Chondrocyte (in vitro differentiated cells): ENCODE data around the gene EPB41L2. TPM values are rescaled to one million over a fixed set of nuclear protein-coding genes. Genes with fewer than 3 reads are reported as not detected.

Experiments
- DNase-seq: peaks from one replicate; pipeline ENCODE4 v3.0.0; 2021; ENCODE audit warnings: mixed read lengths, low spot score
- H3K27ac Mint-ChIP-seq: one replicate; pipeline ENCODE4 v1.8.0; 2021; ENCODE audit warnings: mild to moderate bottlenecking, moderate library complexity, mixed read lengths; ENCODE audit not compliant: unreplicated experiment
- H3K27me3 Mint-ChIP-seq: 2 replicates; pipeline ENCODE4 v1.8.0; 2021; ENCODE audit warnings: low read depth, mixed read lengths
- H3K36me3 Mint-ChIP-seq: 2 replicates; pipeline ENCODE4 v1.8.0; 2021; ENCODE audit warnings: low read depth, mixed read lengths
- H3K4me1 Mint-ChIP-seq: 2 replicates; pipeline ENCODE4 v1.8.0; 2021; ENCODE audit warnings: low read depth, mild to moderate bottlenecking, mixed read lengths
- H3K4me3 Mint-ChIP-seq: one replicate; pipeline ENCODE4 v1.8.0; 2021; ENCODE audit warnings: mild to moderate bottlenecking, moderate library complexity, mixed read lengths; ENCODE audit not compliant: unreplicated experiment
- H3K9me3 Mint-ChIP-seq: 2 replicates; pipeline ENCODE4 v1.8.0; 2021; ENCODE audit warnings: low read depth, mixed read lengths
- long read RNA-seq: library from polyadenylated mRNA; stranded (forward); transcript quantifications from one replicate; pipeline ENCODE4 v2.0.0, GENCODE V29; 2021
- total RNA-seq: library from RNA; stranded (reverse); gene quantifications from 3 replicates; pipeline ENCODE4 v1.2.1, GENCODE V29; 2021
- TF ChIP-seq, protein P1 (sequence below): fragments of 200-600 bp; sonication (generic); IDR thresholded peaks from 2 replicates; pipeline ENCODE4 v1.5.0; 2021; ENCODE audit warnings: antibody characterized with exemption, mild to moderate bottlenecking, moderate library complexity

The EPB41L2 gene
- total RNA-seq, result 59.9 to 72.0 TPM (median 65.8 TPM) in 3 replicates
- long read RNA-seq, full-length matches to known transcripts, result 13 of 27 reads
- long read RNA-seq, partial matches to known transcripts, result 0 of 27 reads
- long read RNA-seq, other reads (novel, unspliced or antisense), result 14 of 27 reads

DNA sequence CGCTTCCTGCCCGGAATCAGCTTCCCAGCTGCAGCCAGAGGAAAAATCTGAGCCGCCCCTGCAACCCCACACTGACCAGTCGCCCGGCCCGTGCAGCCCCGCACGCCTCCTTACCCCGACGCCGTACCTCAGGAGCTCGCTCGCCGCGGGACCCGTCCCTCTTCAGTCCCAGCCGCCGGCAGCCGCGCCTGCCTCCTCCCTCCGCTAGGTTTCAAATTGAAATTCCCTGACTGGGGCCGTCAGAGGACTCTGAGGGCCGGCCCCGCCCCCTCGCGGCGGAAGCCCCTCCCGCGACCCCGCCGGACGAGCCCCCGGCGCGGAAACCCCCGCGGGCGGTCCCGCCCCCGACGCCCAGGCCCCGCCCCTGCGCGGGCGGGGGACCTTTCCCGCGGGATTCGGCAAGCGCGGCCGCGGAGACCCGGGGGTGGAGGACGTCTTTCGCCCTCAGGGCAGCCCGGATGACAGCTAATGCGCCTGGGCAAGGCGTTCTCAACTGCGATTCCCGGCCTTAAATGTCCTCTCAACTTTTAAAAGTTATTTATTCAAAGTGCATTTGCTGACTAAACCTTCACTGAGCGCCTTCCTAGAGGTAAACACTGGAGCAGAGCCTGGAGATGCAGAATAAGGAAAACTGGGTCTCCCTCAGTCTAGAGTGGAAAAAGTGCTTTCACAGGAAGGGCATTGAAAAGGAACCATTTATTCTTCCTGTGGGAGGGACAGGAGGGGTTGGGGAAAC, at the start of gene EPB41L2:
Gene EPB41L2 (minus strand): TSS at position 218 of the 736 bp plus-strand sequence. CDS start 106,760 bp downstream, outside the sequence.
- peak; percentile 96 for DNase-seq
- H3K4me1 Mint-ChIP-seq, result peaks cover 42% of the 10 kb centered on the region
- peak within 1 kb of the TSS; percentile 83 for H3K4me3 Mint-ChIP-seq
- no peaks in the 10 kb centered on the region for H3K27me3 Mint-ChIP-seq
- no peaks in the 10 kb centered on the region for H3K9me3 Mint-ChIP-seq
- H3K27ac Mint-ChIP-seq, result peak within 1 kb of the TSS; percentile 84
- peaks cover 1% of the 10 kb centered on the region for H3K36me3 Mint-ChIP-seq
- TF ChIP-seq, protein P1, sequence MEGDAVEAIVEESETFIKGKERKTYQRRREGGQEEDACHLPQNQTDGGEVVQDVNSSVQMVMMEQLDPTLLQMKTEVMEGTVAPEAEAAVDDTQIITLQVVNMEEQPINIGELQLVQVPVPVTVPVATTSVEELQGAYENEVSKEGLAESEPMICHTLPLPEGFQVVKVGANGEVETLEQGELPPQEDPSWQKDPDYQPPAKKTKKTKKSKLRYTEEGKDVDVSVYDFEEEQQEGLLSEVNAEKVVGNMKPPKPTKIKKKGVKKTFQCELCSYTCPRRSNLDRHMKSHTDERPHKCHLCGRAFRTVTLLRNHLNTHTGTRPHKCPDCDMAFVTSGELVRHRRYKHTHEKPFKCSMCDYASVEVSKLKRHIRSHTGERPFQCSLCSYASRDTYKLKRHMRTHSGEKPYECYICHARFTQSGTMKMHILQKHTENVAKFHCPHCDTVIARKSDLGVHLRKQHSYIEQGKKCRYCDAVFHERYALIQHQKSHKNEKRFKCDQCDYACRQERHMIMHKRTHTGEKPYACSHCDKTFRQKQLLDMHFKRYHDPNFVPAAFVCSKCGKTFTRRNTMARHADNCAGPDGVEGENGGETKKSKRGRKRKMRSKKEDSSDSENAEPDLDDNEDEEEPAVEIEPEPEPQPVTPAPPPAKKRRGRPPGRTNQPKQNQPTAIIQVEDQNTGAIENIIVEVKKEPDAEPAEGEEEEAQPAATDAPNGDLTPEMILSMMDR, result peak; percentile 52

DNA sequence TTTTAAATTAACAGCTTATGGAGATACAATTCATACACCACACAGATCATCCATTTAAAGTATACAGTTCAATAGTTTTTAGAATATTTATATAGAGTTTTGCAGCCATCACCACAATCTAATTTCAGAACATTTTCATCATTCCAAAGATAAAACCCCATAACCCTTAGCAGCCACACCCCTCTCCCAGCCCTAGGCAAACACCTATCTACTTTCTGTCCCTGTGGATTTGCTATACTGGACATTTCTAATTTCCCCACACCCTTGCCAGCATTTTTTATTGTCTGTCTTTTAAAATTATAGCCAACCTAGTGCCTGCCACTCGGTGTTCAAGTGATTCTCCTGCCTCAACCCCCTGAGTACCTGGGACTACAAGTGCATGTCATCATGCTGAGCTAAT, 49.2 kb upstream of the EPB41L2 start:
- DNase-seq, result no peak
- Mint-ChIP-seq H3K9me3 (peaks cover 5% of the 10 kb centered on the region), H3K4me1 (peaks cover 14% of the 10 kb centered on the region)

DNA sequence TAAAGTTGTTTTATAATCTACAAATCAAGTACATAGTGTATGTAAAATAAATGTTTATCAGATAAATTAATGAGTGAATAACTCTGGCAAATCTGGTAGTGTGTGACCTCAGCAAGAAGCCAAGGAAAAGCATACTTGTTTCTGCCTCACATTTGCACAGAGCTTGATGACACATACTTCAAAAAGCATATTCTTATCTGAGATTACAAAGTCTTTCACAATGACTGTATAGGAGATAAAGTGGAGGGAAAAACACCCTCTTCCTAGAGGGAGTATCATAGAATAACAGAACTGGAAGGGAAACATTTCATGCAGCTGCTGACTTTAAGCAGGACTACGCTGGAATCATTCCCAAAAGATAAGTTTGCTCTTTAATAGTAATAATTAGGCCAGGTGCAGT, 44.1 kb upstream of the EPB41L2 start:
- DNase-seq, result no peak
- Mint-ChIP-seq H3K36me3 (no peaks in the 10 kb centered on the region), H3K4me3 (no peak overlapping the region), H3K27me3 (no peaks in the 10 kb centered on the region), H3K27ac (no peak overlapping the region), H3K4me1 (peaks cover 45% of the 10 kb centered on the region), H3K9me3 (no peaks in the 10 kb centered on the region)
- TF ChIP-seq, protein P1, result no peak

More for the DNA sequence above, 49.2 kb upstream of the EPB41L2 start:
- H3K4me3 Mint-ChIP-seq, result no peak overlapping the region
- no peaks in the 10 kb centered on the region for H3K27me3 Mint-ChIP-seq
- H3K36me3 Mint-ChIP-seq, result no peaks in the 10 kb centered on the region
- H3K27ac Mint-ChIP-seq, result no peak overlapping the region
- TF ChIP-seq, protein P1, result no peak

DNA sequence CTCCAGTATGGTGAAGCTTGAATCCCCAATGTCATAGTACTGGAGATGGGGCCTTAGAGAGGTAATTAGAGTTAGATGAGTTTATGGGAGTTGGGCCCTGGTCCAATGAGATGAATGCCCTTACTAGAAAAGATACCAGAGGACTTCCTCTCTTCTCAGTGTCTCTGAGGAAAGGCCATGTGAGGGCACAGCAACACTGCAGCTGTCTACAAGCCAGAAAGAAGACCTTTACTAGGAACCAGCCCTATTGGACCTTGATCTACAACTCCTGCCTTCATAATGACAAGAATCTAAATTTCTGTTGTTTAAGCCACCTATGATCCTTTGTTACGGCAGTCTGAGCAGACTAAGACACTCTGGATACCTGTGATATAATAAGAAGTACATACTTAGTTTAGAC, 40.9 kb upstream of the EPB41L2 start:
- H3K27me3 Mint-ChIP-seq, result no peaks in the 10 kb centered on the region
- no peak overlapping the region for H3K27ac Mint-ChIP-seq
- no peak overlapping the region for H3K4me3 Mint-ChIP-seq
- TF ChIP-seq, protein P1, result no peak
- H3K4me1 Mint-ChIP-seq, result peaks cover 49% of the 10 kb centered on the region
- DNase-seq, result no peak
- peaks cover 9% of the 10 kb centered on the region for H3K9me3 Mint-ChIP-seq
- H3K36me3 Mint-ChIP-seq, result no peaks in the 10 kb centered on the region

DNA sequence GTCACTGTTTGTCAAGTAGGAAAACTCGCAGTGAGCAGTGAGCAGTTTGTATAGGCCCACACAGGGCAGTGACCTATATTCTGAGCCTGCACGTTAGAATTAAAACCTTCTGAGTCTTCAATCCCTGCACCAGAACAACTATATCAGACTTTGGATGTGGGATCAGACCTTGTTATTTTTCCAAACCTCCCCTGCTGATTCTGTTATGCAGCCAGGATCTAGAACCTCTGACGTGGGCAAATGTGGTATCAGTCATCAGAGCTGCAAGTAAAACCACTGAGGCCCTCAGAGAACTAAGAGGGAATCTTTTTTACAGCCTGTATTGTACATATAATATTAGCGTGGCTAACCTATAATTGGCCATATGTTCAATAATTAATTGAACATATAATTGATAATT, 40.3 kb upstream of the EPB41L2 start:
- TF ChIP-seq, protein P1, result no peak
- H3K36me3 Mint-ChIP-seq, result no peaks in the 10 kb centered on the region
- no peaks in the 10 kb centered on the region for H3K27me3 Mint-ChIP-seq
- peaks cover 49% of the 10 kb centered on the region for H3K4me1 Mint-ChIP-seq
- peak overlapping the region; percentile 10 for H3K27ac Mint-ChIP-seq
- no peak overlapping the region for H3K4me3 Mint-ChIP-seq
- no peak for DNase-seq
- peaks cover 9% of the 10 kb centered on the region for H3K9me3 Mint-ChIP-seq
